Hepatocyte (in vitro differentiated cells): ENCODE data around the gene PKIB. TPM values are rescaled to one million over a fixed set of nuclear protein-coding genes. Genes with fewer than 3 reads are reported as not detected.

Experiments
- DNase-seq: peaks from one replicate; pipeline ENCODE4 v3.0.0-alpha.2; 2016; ENCODE audit warnings: low spot score
- H2AFZ ChIP-seq: fragments of 200-600 bp; sonication (generic); 2 replicates; pipeline ENCODE4 v1.6.0; 2016; ENCODE audit warnings: antibody characterized with exemption, mild to moderate bottlenecking
- H3K27ac ChIP-seq: fragments of 200-600 bp; sonication (generic); 2 replicates; pipeline ENCODE4 v1.5.1; 2016; ENCODE audit warnings: mild to moderate bottlenecking
- H3K27me3 ChIP-seq: fragments of 200-600 bp; sonication (generic); 2 replicates; pipeline ENCODE4 v1.6.1; 2016
- H3K36me3 ChIP-seq: fragments of 200-600 bp; sonication (generic); replicated peaks from 2 replicates; pipeline ENCODE4 v1.5.1; 2016; ENCODE audit warnings: low read depth; ENCODE audit not compliant: insufficient read depth
- H3K4me1 ChIP-seq: fragments of 200-600 bp; sonication (generic); 2 replicates; pipeline ENCODE4 v1.5.1; 2016; ENCODE audit warnings: mild to moderate bottlenecking, moderate library complexity; ENCODE audit not compliant: insufficient read depth
- H3K4me2 ChIP-seq: fragments of 200-600 bp; sonication (generic); 2 replicates; pipeline ENCODE4 v1.6.0; 2016
- H3K4me3 ChIP-seq: fragments of 200-600 bp; sonication (generic); 2 replicates; pipeline ENCODE4 v1.5.1; 2016; ENCODE audit warnings: mild to moderate bottlenecking
- H3K79me2 ChIP-seq: fragments of 200-600 bp; sonication (generic); 2 replicates; pipeline ENCODE4 v1.6.0; 2017; ENCODE audit warnings: mild to moderate bottlenecking
- H3K9me2 ChIP-seq: fragments of 200-600 bp; sonication (generic); replicated peaks from 2 replicates; pipeline ENCODE4 v1.6.0; 2017; ENCODE audit warnings: mild to moderate bottlenecking; ENCODE audit not compliant: insufficient read depth
- H3K9me3 ChIP-seq: fragments of 200-600 bp; sonication (generic); 2 replicates; pipeline ENCODE4 v1.5.1; 2016; ENCODE audit warnings: low read depth, mild to moderate bottlenecking
- H4K20me1 ChIP-seq: fragments of 200-600 bp; sonication (generic); 2 replicates; pipeline ENCODE4 v1.6.0; 2016; ENCODE audit warnings: mild to moderate bottlenecking; ENCODE audit not compliant: insufficient read depth, poor library complexity, severe bottlenecking
- CTCF ChIP-seq: fragments of 200-600 bp; sonication (generic); IDR thresholded peaks from 2 replicates; pipeline ENCODE4 v1.5.1; 2016; ENCODE audit warnings: antibody characterized with exemption, mild to moderate bottlenecking; ENCODE audit not compliant: poor library complexity
- EZH2 ChIP-seq: fragments of 200-600 bp; sonication (generic); IDR thresholded peaks from 2 replicates; pipeline ENCODE4 v1.6.1; 2016; ENCODE audit warnings: antibody characterized with exemption, mild to moderate bottlenecking, borderline replicate concordance
- EZH2phosphoT487 ChIP-seq: fragments of 200-600 bp; sonication (generic); IDR thresholded peaks from one replicate; pipeline ENCODE4 v1.6.1; 2018; ENCODE audit warnings: antibody characterized with exemption, mild to moderate bottlenecking, low read depth, moderate library complexity; ENCODE audit not compliant: unreplicated experiment, severe bottlenecking
- whole genome bisulfite sequencing: methylation state at CpG from one replicate; pipeline ENCODE4 v1.1.6; 2016; ENCODE audit warnings: low lambda C conversion rate; ENCODE audit errors: missing lambda C conversion rate; 5-methylcytosine and 5-hydroxymethylcytosine counted together
- polyA plus RNA-seq: library from polyadenylated mRNA; unstranded; fragments of >200 nt; fragmentation: Nextera tagmentation; extraction: Ambion mirVana; gene quantifications from 2 replicates; pipeline ENCODE4 v1.2.1, GENCODE V29; 2016
- total RNA-seq: library from RNA; depleted of rRNA; stranded (reverse); fragments of >200 nt; gene quantifications from 2 replicates; pipeline ENCODE4 v1.2.3, GENCODE V29; 2014

PKIB gene
- total and polyA plus RNA-seq, 2 experiments from 2014 or later, result 73.8 to 144 TPM

- Histone ChIP-seq H3K9me2 (no peaks in the 10 kb centered on the region), H3K36me3 (no peaks in the 10 kb centered on the region), H3K4me3 (no peak overlapping the region), H3K4me1 (no peaks in the 10 kb centered on the region), H3K79me2 (no peaks in the 10 kb centered on the region), H3K27me3 (no peaks in the 10 kb centered on the region), H4K20me1 (no peaks in the 10 kb centered on the region), H3K9me3 (no peaks in the 10 kb centered on the region), H3K4me2 (no peak overlapping the region), H2AFZ (no peak overlapping the region), H3K27ac (peak overlapping the region; percentile 45)
- WGBS, result 60% methylated on average over 2 of the region's 2 CpGs
- TF ChIP-seq EZH2, result no peak
- TF ChIP-seq EZH2phosphoT487, result no peak
- no peak for TF ChIP-seq CTCF
- no peak for DNase-seq
Measured at GRCh38 chr6:122696079-122696478, 85.9 kb downstream of the PKIB start.

GRCh38 chr6:122696853-122697252 is 86.6 kb downstream of the PKIB start:
- TF ChIP-seq EZH2, result no peak
- no peak for TF ChIP-seq CTCF
- TF ChIP-seq EZH2phosphoT487, result no peak
- H3K4me2 ChIP-seq, result no peak overlapping the region
- no peaks in the 10 kb centered on the region for H3K4me1 ChIP-seq
- no peaks in the 10 kb centered on the region for H3K9me2 ChIP-seq
- no peaks in the 10 kb centered on the region for H3K36me3 ChIP-seq
- H2AFZ ChIP-seq, result no peak overlapping the region
- no peak overlapping the region for H3K4me3 ChIP-seq
- no peaks in the 10 kb centered on the region for H3K27me3 ChIP-seq
- no peaks in the 10 kb centered on the region for H3K79me2 ChIP-seq
- H3K27ac ChIP-seq, result peak overlapping the region; percentile 45
- peak; percentile 8 for DNase-seq
- H3K9me3 ChIP-seq, result no peaks in the 10 kb centered on the region
- no peaks in the 10 kb centered on the region for H4K20me1 ChIP-seq

DNA sequence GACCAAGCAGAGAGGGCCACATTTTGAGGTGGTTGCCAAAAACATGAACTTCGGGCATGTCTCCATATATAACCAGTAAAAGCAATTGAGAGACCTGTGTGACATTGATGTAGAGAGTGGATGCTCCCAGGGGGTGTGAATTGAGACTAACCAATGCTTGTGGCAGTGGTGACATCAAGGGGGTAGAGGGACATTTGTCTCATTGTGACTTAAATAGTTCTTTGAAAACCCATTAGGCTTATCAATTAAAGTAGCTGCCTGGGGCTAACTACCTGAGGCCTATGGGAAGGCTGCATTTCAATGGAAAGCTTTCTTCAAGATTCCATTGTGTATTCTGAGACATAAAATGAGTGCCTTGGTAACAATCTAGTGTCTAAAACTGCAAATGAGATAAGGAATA is 87.3 kb downstream of the PKIB start:
- Histone ChIP-seq H3K4me3 (no peak overlapping the region), H3K36me3 (no peaks in the 10 kb centered on the region), H3K27ac (no peak overlapping the region), H4K20me1 (no peaks in the 10 kb centered on the region), H3K79me2 (no peaks in the 10 kb centered on the region), H3K4me2 (no peak overlapping the region), H2AFZ (no peak overlapping the region), H3K4me1 (no peaks in the 10 kb centered on the region), H3K27me3 (no peaks in the 10 kb centered on the region), H3K9me2 (no peaks in the 10 kb centered on the region), H3K9me3 (no peaks in the 10 kb centered on the region)
- DNase-seq, result no peak
- WGBS, result 83% methylated on average over 1 of the region's 1 CpG
- TF ChIP-seq EZH2phosphoT487 (no peak), CTCF (no peak), EZH2 (no peak)

DNA sequence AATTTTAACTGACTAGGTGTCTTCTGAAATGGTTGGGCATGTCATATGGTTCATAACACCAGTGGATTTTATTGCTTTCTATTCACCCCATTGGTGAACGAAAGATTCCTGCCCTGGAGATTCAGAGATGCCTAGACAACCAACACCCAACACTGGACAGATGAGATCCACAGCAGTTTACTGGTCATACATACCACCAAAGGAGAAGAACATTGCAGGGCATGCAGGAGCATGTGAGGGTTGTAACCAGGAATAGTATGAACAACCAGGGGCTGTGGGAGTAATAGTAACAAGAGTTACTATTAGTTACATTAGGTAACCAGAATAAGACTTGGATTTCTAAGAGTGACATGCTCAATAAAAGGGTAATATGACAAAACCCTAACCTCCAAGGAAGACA is 91.5 kb downstream of the PKIB start:
- Histone ChIP-seq H3K4me1 (no peaks in the 10 kb centered on the region), H3K79me2 (no peaks in the 10 kb centered on the region), H2AFZ (no peak overlapping the region), H3K27ac (no peak overlapping the region), H3K4me3 (no peak overlapping the region), H3K27me3 (no peaks in the 10 kb centered on the region), H3K4me2 (no peak overlapping the region), H3K9me2 (no peaks in the 10 kb centered on the region), H3K9me3 (no peaks in the 10 kb centered on the region), H4K20me1 (no peaks in the 10 kb centered on the region), H3K36me3 (no peaks in the 10 kb centered on the region)
- WGBS, result 100% methylated on average over 1 of the region's 1 CpG
- no peak for DNase-seq
- TF ChIP-seq CTCF, result no peak
- no peak for TF ChIP-seq EZH2
- TF ChIP-seq EZH2phosphoT487, result no peak
